H54 (cell line): Measurements from ENCODE around the gene MYO9A.

Source experiments
- DNase-seq: peaks from one replicate; pipeline ENCODE4 v3.0.0; 2011; ENCODE audit warnings: low spot score, mixed read lengths; ENCODE audit not compliant: insufficient read length
- FAIRE-seq: peaks from 3 replicates; lab custom pipeline; 2011; peaks lifted over from hg19 to GRCh38; lab: Jason Lieb, UNC
- POLR2A ChIP-seq: IDR thresholded peaks from 2 replicates; pipeline ENCODE4 v1.6.1; 2011; ENCODE audit warnings: low read depth, mild to moderate bottlenecking, low read length

The MYO9A gene

GRCh38 chr15:72154316-72154715 is 36.4 kb upstream of the MYO9A start:
- no peak for DNase-seq
- no peak for TF ChIP-seq POLR2A
- no peak for FAIRE-seq

- DNase-seq (no peak), FAIRE-seq (no peak)
- TF ChIP-seq POLR2A: no peak
Observed at GRCh38 chr15:72153269-72154000, 35.5 kb upstream of the MYO9A start.

GRCh38 chr15:72147418-72147817 is 29.5 kb upstream of the MYO9A start:
- no peak for TF ChIP-seq POLR2A
- DNase-seq (no peak), FAIRE-seq (no peak)

- DNase-seq: no peak
- no peak for TF ChIP-seq POLR2A
- FAIRE-seq: no peak
Observed at GRCh38 chr15:72146934-72147333, 29.0 kb upstream of the MYO9A start.

DNA sequence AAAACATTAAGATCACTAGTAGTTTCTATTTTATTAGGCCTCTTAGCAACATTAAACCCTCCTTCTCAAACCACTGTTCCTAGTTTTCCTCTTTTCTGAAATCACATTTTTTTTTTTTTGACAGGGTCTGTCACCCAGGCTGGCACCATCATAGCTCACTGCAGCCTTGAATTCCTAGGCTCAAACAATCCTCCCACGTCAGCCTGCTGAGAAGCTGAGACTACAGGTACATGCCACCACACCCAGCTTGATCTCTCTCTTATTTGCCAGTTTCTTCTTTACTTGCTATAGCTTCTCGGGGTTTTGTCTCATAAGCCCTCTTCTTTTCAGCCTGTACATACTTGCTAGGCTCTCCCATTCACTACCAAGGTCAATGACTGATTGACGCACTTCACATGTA is 28.3 kb upstream of the MYO9A start:
- no peak for TF ChIP-seq POLR2A
- FAIRE-seq: no peak
- no peak for DNase-seq

DNA sequence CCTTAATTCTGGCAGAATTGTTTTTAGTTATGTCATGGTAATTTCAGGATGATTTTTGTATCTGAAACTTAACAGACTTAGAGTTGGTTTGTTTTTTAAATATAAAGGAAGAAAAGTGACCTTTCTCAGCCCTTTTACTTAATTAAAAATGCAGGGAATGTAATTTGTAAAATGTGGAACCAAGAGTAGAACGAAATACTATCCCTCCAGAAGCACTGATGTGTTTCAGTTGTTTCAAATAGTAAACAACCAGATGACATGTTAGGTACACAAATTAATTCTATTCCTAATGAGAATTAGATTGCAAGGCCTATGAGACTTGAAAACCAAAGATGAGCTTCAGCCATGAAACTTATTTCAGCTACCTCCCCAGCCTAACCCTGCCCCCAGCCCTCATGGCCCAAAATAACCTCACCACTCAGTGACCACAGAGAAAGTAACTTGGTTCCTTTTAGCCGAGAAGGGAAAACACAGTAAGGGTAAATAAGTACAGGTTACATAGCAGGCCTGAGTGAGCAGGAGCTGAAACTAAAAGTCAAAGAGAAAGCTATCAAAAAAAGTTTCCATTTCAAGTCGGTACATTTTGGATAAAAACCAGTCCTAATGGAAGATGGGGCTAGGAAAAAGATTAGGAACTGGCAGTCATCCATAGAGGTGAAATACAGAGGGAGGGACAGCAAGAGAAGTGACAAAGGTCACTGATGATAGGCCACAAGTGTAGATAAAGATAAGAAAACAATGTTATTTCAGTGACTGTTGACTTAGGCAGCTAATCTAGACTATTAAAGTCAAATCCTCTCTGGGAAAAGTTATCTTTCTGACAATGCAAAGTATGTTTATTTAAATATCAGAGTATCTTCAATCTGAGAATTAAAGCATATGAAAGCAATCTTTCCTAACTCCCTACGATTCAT is 23.5 kb upstream of the MYO9A start:
- TF ChIP-seq POLR2A: no peak
- FAIRE-seq: no peak
- no peak for DNase-seq

DNA sequence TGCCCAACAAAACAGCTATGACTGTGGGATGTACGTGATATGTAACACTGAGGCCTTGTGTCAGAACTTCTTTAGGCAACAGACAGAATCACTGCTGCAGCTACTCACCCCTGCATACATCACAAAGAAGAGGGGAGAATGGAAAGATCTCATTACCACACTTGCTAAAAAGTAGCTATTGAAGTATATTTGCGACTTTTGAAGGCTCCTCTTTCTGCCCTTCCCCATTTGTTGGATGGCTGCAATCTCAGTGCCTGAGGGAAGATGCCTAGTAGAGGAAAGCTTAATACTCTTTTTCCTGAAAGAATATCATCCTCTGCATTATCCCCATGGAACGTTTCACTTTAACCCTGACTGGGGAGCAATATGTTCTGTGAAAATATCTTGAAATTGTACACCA is 22.1 kb upstream of the MYO9A start:
- FAIRE-seq (no peak), DNase-seq (no peak)
- TF ChIP-seq POLR2A: no peak

GRCh38 chr15:72139667-72140066 is 21.7 kb upstream of the MYO9A start:
- no peak for TF ChIP-seq POLR2A
- DNase-seq (no peak), FAIRE-seq (no peak)

- no peak for TF ChIP-seq POLR2A
- no peak for FAIRE-seq
- no peak for DNase-seq
Observed at GRCh38 chr15:72136170-72137051, 18.5 kb upstream of the MYO9A start.

- TF ChIP-seq POLR2A: no peak
- no peak for DNase-seq
- FAIRE-seq: no peak
Observed at GRCh38 chr15:72135719-72136118, 17.8 kb upstream of the MYO9A start.

- no peak for FAIRE-seq
- TF ChIP-seq POLR2A: no peak
- no peak for DNase-seq
Observed at GRCh38 chr15:72133211-72133610, 15.3 kb upstream of the MYO9A start.

DNA sequence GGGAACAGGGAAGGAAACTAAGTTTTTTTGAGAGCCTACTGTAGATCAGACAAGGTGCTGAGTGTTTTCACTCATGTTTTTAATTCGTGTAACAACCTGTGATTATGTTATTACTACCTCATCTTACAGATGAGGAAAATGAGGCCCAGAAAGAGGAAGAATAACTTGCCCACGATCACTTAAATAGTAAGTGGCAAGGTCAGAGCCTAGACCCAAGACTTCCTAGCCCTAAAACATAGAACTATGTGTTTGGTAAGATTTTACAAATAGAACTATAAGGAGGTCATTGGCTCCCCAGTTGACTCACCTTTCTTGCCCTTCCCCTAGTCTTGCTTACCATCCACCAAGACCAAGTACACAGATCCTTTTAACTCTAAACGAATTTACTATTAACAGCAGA is 14.0 kb upstream of the MYO9A start:
- TF ChIP-seq POLR2A: no peak
- FAIRE-seq (no peak), DNase-seq (no peak)

DNA sequence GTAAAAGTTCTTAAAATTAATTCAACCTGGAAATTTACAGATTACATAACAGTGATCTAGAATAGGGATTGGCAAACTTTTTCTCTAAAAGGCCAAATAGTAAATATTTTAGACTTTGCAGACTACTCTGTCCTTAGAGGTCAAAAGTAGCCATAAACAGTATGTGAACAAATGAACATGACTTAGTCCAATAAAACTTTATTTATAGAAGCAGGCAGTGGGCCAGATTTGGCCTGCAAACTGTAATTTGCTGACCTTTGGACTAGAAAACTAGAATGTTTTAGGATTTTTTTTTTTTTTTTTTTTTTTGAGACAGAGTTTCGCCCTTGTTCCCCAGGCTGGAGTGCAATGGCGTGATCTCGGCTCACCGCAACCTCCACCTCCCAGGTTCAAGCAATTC is 12.3 kb upstream of the MYO9A start:
- FAIRE-seq (no peak), DNase-seq (no peak)
- no peak for TF ChIP-seq POLR2A

GRCh38 chr15:72128359-72128758 is 10.4 kb upstream of the MYO9A start:
- TF ChIP-seq POLR2A: no peak
- DNase-seq: no peak
- FAIRE-seq: no peak
